Neuronal stem cell (in vitro differentiated cells): ENCODE measurements around the gene PALM.
"Not testable (repeated sequence)": the region's sequence is repeated elsewhere in the genome, so short reads cannot be mapped to it uniquely, and the experiment has no call there.

Source experiments
- DNase-seq: peaks from one replicate; pipeline ENCODE4 v3.0.0-alpha.2; 2013; ENCODE audit warnings: low spot score
- H2AFZ ChIP-seq: one replicate; pipeline ENCODE4 v1.6.1; 2013; ENCODE audit warnings: mild to moderate bottlenecking, low read length, inconsistent platforms
- H2AK5ac ChIP-seq: 2 replicates; pipeline ENCODE4 v1.6.1; 2013; ENCODE audit warnings: low read depth, mild to moderate bottlenecking, inconsistent platforms, low read length, moderate library complexity, mixed read lengths
- H2BK120ac ChIP-seq: 2 replicates; pipeline ENCODE4 v1.6.1; 2013; ENCODE audit warnings: low read depth, mild to moderate bottlenecking, inconsistent platforms, low read length, moderate library complexity, mixed read lengths
- H2BK12ac ChIP-seq: one replicate; pipeline ENCODE4 v1.6.1; 2013; ENCODE audit warnings: low read length, inconsistent platforms
- H2BK15ac ChIP-seq: 2 replicates; pipeline ENCODE4 v1.6.1; 2013; ENCODE audit warnings: mild to moderate bottlenecking, low read length, inconsistent platforms, mixed read lengths
- H2BK5ac ChIP-seq: one replicate; pipeline ENCODE4 v1.6.1; 2013; ENCODE audit warnings: inconsistent platforms, mild to moderate bottlenecking, low read length, moderate library complexity
- H3K14ac ChIP-seq: one replicate; pipeline ENCODE4 v1.6.1; 2013; ENCODE audit warnings: low read length, inconsistent platforms
- H3K18ac ChIP-seq: 2 replicates; pipeline ENCODE4 v1.6.1; 2013; ENCODE audit warnings: low read length, inconsistent platforms
- H3K23ac ChIP-seq: 2 replicates; pipeline ENCODE4 v1.6.1; 2013; ENCODE audit warnings: low read depth, mild to moderate bottlenecking, mixed read lengths, low read length, inconsistent platforms; ENCODE audit not compliant: poor library complexity
- H3K27ac ChIP-seq: replicated peaks from 3 replicates; pipeline ENCODE4 v1.5.1; 2013; ENCODE audit warnings: low read length, inconsistent platforms
- H3K27me3 ChIP-seq, 3 experiments: 2 replicates each; pipeline ENCODE4 v1.6.1; 2013; ENCODE audit warnings: low read length in 3 of 3, mild to moderate bottlenecking in 2 of 3, inconsistent platforms in 1 of 3, low read depth in 1 of 3, mixed read lengths in 1 of 3, moderate library complexity in 1 of 3; ENCODE audit not compliant: control insufficient read depth in 3 of 3, insufficient read depth in 3 of 3
- H3K36me3 ChIP-seq, 2 donors: replicated peaks in 1 of 2; 2 replicates each; pipeline ENCODE4 v1.6.1; 2013; ENCODE audit warnings: low read length in 2 of 2; ENCODE audit not compliant: control insufficient read depth in 2 of 2, insufficient read depth in 2 of 2
- H3K4ac ChIP-seq: 2 replicates; pipeline ENCODE4 v1.6.1; 2013; ENCODE audit warnings: inconsistent platforms, mild to moderate bottlenecking, low read length, moderate library complexity
- H3K4me1 ChIP-seq, 2 donors: 1 replicate in 1 of 2; 2 replicates in 1 of 2; pipeline ENCODE4 v1.6.1; 2013; ENCODE audit warnings: low read length in 2 of 2, low read depth in 1 of 2; ENCODE audit not compliant: control insufficient read depth in 2 of 2, insufficient read depth in 1 of 2
- H3K4me2 ChIP-seq: one replicate; pipeline ENCODE4 v1.6.1; 2013; ENCODE audit warnings: mild to moderate bottlenecking, low read length, inconsistent platforms; ENCODE audit not compliant: insufficient read depth, poor library complexity, severe bottlenecking
- H3K4me3 ChIP-seq, 2 donors: 2 replicates each; pipeline ENCODE4 v1.5.1; 2013; ENCODE audit warnings: low read length in 2 of 2, mild to moderate bottlenecking in 2 of 2, inconsistent platforms in 1 of 2, moderate library complexity in 1 of 2
- H3K79me1 ChIP-seq: one replicate; pipeline ENCODE4 v1.6.1; 2013; ENCODE audit warnings: low read depth, mild to moderate bottlenecking, inconsistent platforms, low read length, moderate library complexity
- H3K9ac ChIP-seq: one replicate; pipeline ENCODE4 v1.6.1; 2013; ENCODE audit warnings: mild to moderate bottlenecking, low read depth, low read length, inconsistent platforms; ENCODE audit not compliant: poor library complexity
- H3K9me3 ChIP-seq, 2 donors: replicated peaks in 1 of 2; 2 replicates each; pipeline versions ENCODE3 to v1.6.1; 2013; ENCODE audit warnings: low read length in 2 of 2, mild to moderate bottlenecking in 2 of 2, inconsistent platforms in 1 of 2, low read depth in 1 of 2, mixed read lengths in 1 of 2, moderate library complexity in 1 of 2; ENCODE audit not compliant: control insufficient read depth in 2 of 2, insufficient read depth in 1 of 2
- H4K8ac ChIP-seq: one replicate; pipeline ENCODE4 v1.6.1; 2013; ENCODE audit warnings: low read depth, mild to moderate bottlenecking, inconsistent platforms, low read length, moderate library complexity
- H4K91ac ChIP-seq: one replicate; pipeline ENCODE4 v1.6.1; 2013; ENCODE audit warnings: low read length, low read depth, mild to moderate bottlenecking, inconsistent platforms; ENCODE audit not compliant: poor library complexity
- WGBS, 2 donors: extraction: QIAGEN DNeasy Blood & Tissue Kit; methylation state at CpG; one replicate each; pipeline ENCODE4 v1.1.7; 2013; ENCODE audit warnings: missing lambda C conversion rate in 2 of 2, mixed read lengths in 1 of 2; ENCODE audit not compliant: insufficient read length in 2 of 2, insufficient replicate concordance in 1 of 2; ENCODE audit errors: extremely low coverage in 2 of 2; 5-methylcytosine and 5-hydroxymethylcytosine counted together

PALM gene

DNA sequence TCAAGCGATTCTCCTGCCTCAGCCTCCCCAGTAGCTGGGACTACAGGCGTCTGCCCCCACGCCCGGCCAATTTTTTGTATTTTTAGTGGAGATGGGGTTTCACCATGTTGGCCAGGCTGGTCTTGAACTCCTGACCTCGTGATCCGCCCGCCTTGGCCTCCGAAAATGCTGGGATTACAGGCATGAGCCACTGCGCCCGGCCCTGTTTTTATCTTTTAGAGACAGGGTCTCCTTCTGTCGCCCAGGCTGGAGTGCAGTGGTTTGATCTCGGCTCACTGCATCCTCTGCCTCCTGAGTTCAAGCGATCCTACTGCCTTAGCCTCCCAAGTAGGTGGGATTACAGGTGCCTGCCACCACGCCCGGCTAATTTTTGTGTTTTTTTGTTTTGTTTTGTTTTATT is 10.2 kb upstream of the PALM start:
- H3K36me3 ChIP-seq, H3K4me1 ChIP-seq, H2BK120ac ChIP-seq, H3K4ac ChIP-seq, H2BK5ac ChIP-seq, H3K18ac ChIP-seq, H3K14ac ChIP-seq, H2AFZ ChIP-seq, H2BK15ac ChIP-seq, H3K9me3 ChIP-seq, H3K4me3 ChIP-seq, H3K27ac ChIP-seq, H3K9ac ChIP-seq, H4K91ac ChIP-seq, H4K8ac ChIP-seq, H3K79me1 ChIP-seq, H3K4me2 ChIP-seq, H2BK12ac ChIP-seq, H3K23ac ChIP-seq, DNase-seq, H2AK5ac ChIP-seq: not testable (repeated sequence)
- WGBS, 2 donors, result no CpG with 5 or more reads among the region's 15 CpGs
- peaks cover 0 to 14% (median 0%) of the 10 kb centered on the region in 3 experiments for H3K27me3 ChIP-seq

DNA sequence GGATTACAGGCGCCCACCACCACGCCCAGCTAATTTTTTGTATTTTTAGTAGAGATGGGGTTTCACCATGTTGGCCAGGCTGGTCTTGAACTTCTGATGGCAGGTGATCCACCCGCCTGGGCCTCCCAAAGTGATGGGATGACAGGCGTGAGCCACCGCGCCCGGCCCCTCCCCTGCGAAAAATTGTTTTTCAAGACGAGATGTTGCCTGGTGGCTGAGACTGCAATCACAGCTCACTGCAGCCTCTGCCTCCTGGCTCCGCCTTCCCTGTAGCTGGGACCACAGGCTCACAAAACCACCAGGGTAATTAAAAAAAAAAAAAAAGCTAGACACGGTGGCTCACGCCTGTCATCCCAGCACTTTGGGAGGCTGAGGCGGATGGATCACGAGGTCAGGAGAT is 8.8 kb upstream of the PALM start:
- H3K27ac ChIP-seq, H3K4me1 ChIP-seq, H2BK5ac ChIP-seq, H3K4ac ChIP-seq, H3K18ac ChIP-seq, H3K23ac ChIP-seq, H3K4me3 ChIP-seq, H3K36me3 ChIP-seq, H2BK120ac ChIP-seq, H2BK15ac ChIP-seq, DNase-seq, H3K14ac ChIP-seq, H4K8ac ChIP-seq, H4K91ac ChIP-seq, H3K4me2 ChIP-seq, H2BK12ac ChIP-seq, H2AFZ ChIP-seq, H3K79me1 ChIP-seq, H3K9ac ChIP-seq, H2AK5ac ChIP-seq, H3K9me3 ChIP-seq: not testable (repeated sequence)
- H3K27me3 ChIP-seq, result peaks cover 0 to 15% (median 5%) of the 10 kb centered on the region in 3 experiments
- WGBS, 2 donors, result no CpG with 5 or more reads among the region's 14 CpGs

DNA sequence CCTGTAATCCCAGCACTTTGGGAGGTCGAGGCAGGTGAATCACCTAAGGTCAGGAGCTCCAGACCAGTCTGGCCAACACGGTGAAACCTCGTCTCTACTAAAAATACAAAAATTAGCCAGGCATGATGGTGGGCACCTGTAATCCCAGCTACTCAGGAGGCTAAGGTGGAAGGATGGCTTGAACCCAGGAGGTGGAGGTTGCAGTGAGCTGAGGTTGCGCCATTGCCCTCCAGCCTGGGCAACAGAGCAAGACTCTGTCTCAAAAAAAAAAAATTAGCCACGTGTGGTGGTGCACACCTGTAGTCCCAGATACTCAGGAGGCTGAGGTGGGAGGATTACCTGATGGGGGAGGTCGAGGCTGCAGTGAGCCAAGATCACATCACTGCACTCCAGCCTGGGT is 5.9 kb upstream of the PALM start:
- WGBS, 2 donors, result no CpG with 5 or more reads among the region's 6 CpGs
- H4K8ac ChIP-seq, H3K4me2 ChIP-seq: not testable (repeated sequence)

DNA sequence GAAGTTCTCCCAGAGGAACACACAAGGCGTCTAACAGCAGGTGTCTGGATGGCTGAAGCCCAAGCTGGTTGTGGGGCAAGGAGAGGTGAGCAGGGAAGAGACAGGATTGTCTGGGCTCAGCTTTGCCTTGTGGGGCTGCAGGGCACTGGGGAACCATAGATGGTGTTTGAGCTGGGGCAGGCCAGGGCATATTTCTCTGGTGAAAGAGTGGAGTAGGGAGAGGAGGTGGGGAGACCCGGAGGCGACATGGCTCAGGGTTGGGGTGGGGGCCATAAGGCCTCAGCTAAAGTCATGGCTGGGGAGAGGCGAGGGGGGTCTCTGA is 5.4 kb upstream of the PALM start:
- peak overlapping the region; percentile 30 for H3K9ac ChIP-seq
- H4K8ac ChIP-seq, result no peak overlapping the region
- peaks cover 0 to 2% of the 10 kb centered on the region in 2 donors for H3K4me1 ChIP-seq
- peak overlapping the region; percentile 59 for H3K18ac ChIP-seq
- H3K27me3 ChIP-seq, result peaks cover 0 to 6% (median 5%) of the 10 kb centered on the region in 3 experiments
- no peak overlapping the region for H3K4me3 ChIP-seq
- H3K14ac ChIP-seq, result no peak overlapping the region
- no peaks in the 10 kb centered on the region for H3K36me3 ChIP-seq
- no CpG with 5 or more reads among the region's 4 CpGs for WGBS, 2 donors
- H3K4ac ChIP-seq, result no peak overlapping the region
- H3K27ac ChIP-seq, result no peak overlapping the region
- peak overlapping the region; percentile 65 for H3K23ac ChIP-seq
- H4K91ac ChIP-seq, result no peak overlapping the region
- no peak overlapping the region for H2BK12ac ChIP-seq
- DNase-seq, result no peak
- H3K9me3 ChIP-seq, result peaks cover 2 to 3% of the 10 kb centered on the region in 2 donors
- H2AK5ac ChIP-seq, result peak overlapping the region; percentile 56
- peak overlapping the region; percentile 33 for H2BK15ac ChIP-seq
- peak overlapping the region; percentile 54 for H2BK120ac ChIP-seq
- no peaks in the 10 kb centered on the region for H3K79me1 ChIP-seq
- H3K4me2 ChIP-seq, result no peak overlapping the region
- H2BK5ac ChIP-seq, result no peak overlapping the region
- peak overlapping the region; percentile 45 for H2AFZ ChIP-seq

More for the DNA sequence above, 5.9 kb upstream of the PALM start:
- H2BK15ac ChIP-seq, H2AK5ac ChIP-seq, H3K9me3 ChIP-seq, H2BK5ac ChIP-seq, H3K27ac ChIP-seq, DNase-seq, H3K79me1 ChIP-seq, H3K14ac ChIP-seq, H2BK12ac ChIP-seq, H3K4me1 ChIP-seq, H3K4me3 ChIP-seq, H3K27me3 ChIP-seq, H2AFZ ChIP-seq, H3K4ac ChIP-seq, H3K9ac ChIP-seq, H3K36me3 ChIP-seq, H4K91ac ChIP-seq: not testable (repeated sequence)
- Histone ChIP-seq H2BK120ac (peak overlapping the region; percentile 54), H3K23ac (peak overlapping the region; percentile 65), H3K18ac (peak overlapping the region; percentile 59)
